OCI-M2 (cell line): ENCODE results near the gene BPIFA3.

Experiments used
- DNase-seq: peaks from one replicate; lab custom pipeline; 2025; ENCODE audit not compliant: unreplicated experiment; lab: John Stamatoyannopoulos, UW

Gene BPIFA3

GRCh38 chr20:33259371-33259770 is 42.2 kb downstream of the BPIFA3 start:
- no peak for DNase-seq

DNA sequence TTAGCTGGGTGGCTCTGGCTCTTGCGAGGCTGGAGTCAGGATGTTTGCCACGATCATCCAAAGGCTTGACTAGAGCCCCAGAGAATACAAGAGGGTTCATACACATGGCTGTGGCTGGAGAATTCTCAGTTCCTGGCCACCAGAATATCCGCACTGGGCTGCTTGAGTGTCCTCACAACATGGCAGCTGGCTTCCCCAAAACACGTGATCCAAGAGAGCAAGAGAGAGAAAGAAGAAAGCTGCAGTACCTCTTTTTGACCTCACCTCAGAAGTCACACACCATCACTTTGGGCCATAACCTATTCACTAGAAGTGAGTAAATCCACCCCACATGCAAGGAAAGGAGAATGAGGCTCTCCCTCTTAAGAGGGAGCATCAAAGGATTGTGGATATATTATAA is 44.3 kb downstream of the BPIFA3 start:
- no peak for DNase-seq

- DNase-seq: no peak
Measured at GRCh38 chr20:33262658-33263065, 45.5 kb downstream of the BPIFA3 start.

- no peak for DNase-seq
Measured at GRCh38 chr20:33263784-33264183, 46.6 kb downstream of the BPIFA3 start.

DNA sequence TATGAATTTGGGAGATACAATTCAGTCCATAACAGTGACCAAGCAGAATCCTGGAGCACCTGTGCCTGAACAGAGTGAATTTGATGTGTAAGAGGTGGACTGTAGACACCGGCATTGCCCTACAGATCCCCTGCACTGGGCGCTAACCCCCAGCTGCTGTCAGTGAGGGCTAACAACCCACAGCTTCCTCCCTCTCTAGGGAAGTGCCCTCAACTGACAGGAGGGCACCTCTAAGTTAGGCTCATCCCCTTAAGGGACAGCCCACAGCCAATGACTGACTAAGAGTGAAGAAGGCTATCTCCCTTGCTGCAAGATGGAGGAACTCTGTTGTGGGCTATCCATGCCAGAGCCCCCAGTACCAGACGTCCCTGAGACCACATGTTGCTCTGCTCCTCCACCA is 50.5 kb downstream of the BPIFA3 start:
- no peak for DNase-seq

GRCh38 chr20:33272155-33272873 is 55.2 kb downstream of the BPIFA3 start:
- no peak for DNase-seq

GRCh38 chr20:33273117-33273851 is 56.1 kb downstream of the BPIFA3 start:
- DNase-seq: no peak

- no peak for DNase-seq
Measured at GRCh38 chr20:33275215-33275614, 58.1 kb downstream of the BPIFA3 start.

DNA sequence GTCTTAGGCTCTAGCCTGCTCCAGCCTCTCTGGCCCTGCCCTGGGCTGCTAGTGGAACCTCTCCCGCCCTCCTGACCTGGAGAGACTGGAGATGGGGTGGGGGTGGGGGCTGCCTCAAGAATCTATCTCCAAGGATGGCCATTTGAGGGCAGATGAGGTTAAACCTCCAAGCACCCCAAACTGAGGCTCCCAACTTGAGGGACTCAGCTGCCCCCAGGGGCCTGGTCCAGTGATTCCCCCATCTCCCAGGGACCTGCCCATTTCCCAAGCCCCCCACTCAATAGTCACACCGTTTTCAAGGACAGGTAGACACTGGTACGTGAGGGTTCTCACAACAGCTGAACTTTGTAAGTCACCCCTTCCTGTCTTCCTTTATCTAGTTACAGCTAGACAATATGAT is 58.7 kb downstream of the BPIFA3 start:
- no peak for DNase-seq

DNA sequence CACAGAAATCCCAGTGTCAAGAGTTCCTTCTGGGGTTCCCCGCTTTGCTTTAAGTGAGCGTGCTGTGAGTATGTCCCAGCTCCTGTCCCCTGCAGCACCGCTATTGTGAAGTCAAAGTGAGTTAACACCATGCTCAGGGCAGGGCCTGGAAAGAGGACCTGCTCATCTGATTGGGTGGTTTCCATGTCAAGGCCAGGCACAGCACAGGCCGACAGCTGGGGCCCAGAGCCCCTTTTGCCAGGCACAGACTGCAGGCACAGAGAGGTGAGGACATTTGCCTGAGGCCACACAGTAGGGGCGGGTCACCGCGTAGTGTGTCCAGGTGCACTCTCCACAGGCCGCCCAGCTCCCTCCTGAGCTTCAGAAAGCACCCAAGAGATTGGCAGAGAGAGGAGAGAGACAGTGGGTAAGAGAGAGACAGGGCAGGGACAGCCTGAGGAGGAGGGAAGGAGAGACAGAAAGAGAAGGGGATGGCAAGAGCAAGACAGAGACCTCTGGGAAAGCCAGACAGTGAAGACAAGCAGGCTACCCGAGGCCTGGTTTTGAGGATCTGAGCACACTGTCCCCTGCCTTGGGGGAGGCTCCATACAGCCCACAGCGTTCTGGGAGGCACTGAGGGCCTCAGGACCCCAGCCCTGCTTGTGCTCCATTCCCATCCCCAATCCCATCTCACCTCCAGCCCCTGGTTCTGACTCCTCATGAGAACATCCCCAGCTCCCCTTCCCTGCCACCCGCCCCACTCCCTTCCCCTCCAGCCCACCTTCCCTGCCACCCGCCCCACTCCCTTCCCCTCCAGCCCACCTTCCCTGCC is 59.4 kb downstream of the BPIFA3 start:
- DNase-seq: no peak
